GM18507 (cell line): Measurements from ENCODE around the gene TCF7.
A peak's percentile ranks its signal among the peaks of the same experiment; 100 is the strongest.
"Not testable (repeated sequence)": the region's sequence is repeated elsewhere in the genome, so short reads cannot be mapped to it uniquely, and the experiment has no call there.

Source experiments
- DNase-seq: peaks from one replicate; pipeline ENCODE4 v3.0.0; 2011; ENCODE audit warnings: low read depth; ENCODE audit not compliant: insufficient read length; ENCODE audit errors: extremely low spot score
- FAIRE-seq: peaks from 2 replicates; lab custom pipeline; 2011; peaks lifted over from hg19 to GRCh38; lab: Jason Lieb, UNC

Gene TCF7

DNA sequence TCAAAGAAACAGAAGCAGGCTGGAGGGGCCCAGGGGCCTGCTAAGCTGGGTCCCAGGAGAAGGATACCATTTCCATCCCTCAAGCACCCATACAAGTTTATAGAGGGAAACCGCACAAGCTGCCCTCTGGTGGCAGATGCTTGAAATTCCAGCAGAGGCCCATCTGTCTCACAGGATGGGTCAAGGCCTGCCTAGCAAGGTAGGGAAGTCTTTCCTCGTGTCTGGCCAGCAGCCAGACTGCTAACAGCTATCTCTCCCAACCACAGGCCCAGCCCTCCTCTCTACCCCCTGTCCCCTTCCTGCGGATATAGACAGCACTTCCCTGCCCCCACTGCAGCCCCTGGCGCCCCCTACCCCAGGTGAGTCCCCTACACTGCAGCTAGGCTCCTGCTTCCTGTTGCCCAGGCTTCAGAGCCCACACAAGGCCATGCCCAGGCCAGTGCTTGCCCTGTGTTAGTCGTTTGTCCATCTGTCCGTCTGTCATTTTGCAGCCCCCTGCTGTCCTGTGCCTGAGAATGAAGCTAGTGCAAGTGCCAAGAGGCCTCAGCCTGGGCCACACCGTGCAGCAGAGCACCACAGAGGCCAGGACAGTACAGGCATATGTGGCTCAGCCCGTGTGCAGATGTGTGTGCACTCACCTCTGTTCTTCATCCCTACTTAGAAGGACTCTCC is 26.2 kb downstream of the TCF7 start:
- peak; percentile 51 for DNase-seq
- peak; percentile 93 for FAIRE-seq

DNA sequence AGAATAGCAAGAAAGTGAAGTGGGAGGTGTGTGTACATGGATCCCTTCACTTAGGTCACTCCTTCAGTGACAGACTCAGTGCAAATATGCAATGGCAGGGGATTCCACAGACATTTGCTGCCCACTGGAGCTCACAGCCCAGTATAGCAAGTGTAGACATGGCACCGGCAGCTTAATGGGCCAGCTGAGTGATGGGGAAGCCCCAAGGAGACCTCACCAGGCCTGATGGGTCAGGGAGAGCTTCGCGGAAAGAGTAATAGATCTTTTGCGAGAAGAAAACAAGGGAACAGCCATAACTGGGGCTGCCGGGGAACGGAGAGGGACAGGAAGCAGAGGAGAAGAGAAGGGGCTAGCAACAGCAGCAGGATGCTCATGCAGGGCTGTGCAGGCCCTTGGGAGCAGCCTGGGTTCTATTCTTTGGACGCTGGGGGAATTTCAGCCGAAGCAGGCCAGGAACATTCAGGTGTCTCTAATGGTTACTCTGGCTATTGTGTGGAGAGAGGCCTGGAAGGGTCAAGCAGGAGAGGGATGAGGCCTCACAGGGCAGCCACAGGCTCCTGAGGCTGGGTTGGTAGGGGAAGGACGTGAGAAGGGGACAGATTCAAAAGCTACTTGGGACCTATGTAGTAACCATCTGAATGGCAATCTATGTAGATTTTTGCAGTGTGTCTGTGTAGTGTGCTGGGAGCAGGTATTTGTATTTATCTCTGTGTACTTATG is 27.0 kb downstream of the TCF7 start:
- DNase-seq (no peak), FAIRE-seq (no peak)

- DNase-seq (no peak), FAIRE-seq (no peak)
These were observed 27.6 kb downstream of the TCF7 start for GRCh38 chr5:134142052-134142451.

DNA sequence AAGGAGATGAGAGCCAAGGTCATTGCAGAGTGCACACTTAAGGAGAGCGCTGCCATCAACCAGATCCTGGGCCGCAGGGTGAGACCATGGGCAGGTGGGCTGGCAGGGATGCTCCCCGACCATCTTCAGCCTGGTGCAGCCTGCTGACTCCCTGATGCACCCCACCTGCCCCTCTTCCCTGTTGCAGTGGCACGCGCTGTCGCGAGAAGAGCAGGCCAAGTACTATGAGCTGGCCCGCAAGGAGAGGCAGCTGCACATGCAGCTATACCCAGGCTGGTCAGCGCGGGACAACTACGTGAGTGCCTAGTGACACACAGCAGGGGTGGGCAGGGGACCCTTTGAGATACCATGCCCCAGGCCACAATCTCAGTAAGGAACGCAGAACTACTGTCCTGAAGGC is 28.3 kb downstream of the TCF7 start:
- no peak for FAIRE-seq
- no peak for DNase-seq

GRCh38 chr5:134143431-134143830 is 28.9 kb downstream of the TCF7 start:
- DNase-seq (no peak), FAIRE-seq (no peak)

DNA sequence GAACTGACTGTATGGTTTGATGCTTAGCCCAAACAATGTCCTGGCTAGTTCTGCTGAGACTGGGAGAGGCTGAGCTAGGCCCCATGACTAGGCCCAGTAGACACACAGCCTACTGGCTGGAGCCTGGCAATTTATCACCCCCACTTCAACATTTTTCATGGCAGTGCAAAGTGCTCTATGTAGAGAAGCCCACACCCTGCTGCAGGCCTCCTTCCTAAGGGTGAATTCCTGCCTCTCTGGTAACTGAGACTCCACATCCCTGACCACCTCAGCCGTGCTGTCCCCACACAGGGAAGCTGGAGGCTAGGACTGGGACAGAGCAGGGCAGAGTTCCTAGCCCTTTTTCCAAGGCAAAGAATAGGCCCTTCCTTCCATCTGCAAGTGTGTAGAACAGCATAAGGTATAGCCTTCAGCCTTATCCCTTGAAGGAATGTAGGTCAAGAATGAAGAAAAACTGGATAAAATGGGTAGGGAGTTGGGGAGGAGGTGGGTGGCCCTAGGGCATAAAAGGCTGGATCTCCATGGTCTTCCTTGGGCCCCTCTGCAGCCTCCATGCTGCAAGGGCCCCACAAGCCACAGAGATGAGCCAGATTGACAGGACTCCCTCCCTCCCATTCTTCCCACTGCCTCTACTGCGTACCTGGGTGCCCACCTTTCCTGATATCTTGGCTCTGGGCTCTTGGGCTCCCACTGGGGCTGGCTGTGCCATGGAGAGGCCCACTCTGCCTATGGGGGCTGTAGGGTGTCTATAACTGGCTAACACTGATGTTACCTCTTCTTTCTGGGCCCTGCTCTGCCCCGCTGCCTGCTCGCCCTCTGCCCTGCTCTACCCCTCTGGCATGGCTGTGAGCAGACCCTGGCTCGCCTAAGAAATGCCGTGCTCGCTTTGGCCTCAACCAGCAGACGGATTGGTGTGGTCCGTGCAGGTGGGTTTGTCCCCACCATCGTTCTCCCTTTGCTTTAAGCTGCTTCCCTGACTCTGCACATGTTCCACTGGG is 29.8 kb downstream of the TCF7 start:
- FAIRE-seq (no peak), DNase-seq (no peak)

DNA sequence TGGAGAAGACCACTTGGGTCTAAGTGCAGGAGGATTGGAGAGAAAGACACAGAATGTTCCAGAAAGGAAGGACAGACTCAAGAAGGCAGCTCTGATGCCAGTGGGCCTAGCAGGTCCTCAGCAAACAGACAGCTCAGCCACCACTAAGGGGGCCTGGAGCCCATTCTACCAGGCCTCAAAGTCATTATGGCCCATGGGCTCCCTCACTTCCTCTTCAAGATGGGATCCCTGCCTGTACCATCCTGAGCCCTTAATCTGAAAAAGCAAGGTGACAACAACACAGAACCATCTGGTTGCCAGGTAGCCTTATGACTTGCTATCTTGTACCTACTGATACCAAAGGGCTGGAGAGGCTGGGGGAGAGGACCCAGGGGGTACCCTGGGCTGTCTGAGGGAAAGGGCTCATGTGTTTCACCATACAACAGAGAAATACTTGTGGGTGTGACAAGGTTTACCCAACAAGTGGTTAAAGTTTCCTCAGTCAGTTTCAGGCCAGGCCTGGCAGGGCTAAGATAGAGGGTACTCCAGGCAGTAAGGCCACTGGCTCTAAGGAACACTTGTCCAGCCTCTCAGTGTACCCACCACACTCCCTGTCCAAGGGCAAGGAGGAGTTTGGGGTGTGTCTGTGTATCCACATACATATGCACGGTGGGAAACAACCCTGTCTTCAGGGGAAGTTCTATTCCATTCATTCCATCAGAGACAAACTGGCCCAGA is 30.7 kb downstream of the TCF7 start:
- DNase-seq (no peak), FAIRE-seq (no peak)

- FAIRE-seq = peak; percentile 88
- peak; percentile 37 for DNase-seq
These were observed 31.5 kb downstream of the TCF7 start for GRCh38 chr5:134145779-134146581.

GRCh38 chr5:134146651-134147518 is 32.4 kb downstream of the TCF7 start:
- DNase-seq = no peak
- FAIRE-seq = no peak

DNA sequence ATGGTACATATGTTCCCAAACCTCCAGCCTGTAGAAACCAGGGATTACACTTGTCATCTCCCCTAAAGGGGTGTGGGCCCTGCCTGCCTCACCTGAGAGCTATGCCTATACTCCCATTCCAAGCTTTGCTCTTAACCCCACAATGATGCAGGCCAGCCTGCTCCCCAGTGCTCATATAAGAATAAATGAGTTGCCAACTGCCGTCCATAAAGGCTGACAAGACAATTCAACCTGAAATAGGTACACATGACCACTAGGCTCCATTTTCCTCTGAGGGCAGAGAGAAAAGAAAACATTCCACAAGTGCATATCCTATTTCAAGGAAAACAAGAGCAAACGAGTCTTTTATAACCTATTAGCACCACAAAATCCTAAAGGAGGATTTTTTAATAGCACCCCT is 33.8 kb downstream of the TCF7 start:
- no peak for FAIRE-seq
- DNase-seq = no peak

DNA sequence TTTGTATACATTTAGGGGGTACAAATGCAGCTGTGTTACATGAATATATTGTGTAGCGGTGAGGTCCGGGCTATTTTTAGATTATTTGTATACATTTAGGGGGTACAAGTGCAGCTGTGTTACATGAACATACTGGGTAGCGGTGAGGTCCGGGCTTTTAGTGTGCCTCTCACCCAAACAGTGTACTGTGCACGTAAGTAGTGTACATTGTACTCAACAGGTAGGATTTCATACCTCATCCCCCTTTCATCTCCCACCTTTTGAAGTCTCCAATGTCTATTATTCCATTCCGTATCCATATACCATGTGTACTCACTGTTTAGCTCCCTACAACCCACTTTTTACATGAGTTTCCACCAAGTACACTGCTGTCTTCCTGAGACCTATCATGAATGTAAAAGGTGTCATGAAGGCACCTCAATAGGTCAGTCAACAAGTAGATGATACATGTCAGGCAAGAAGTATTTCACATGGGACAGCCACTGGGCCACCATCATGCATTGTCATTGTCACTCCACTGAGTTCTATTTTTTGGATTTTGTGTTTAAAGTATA is 34.6 kb downstream of the TCF7 start:
- FAIRE-seq (no peak), DNase-seq (no peak)

DNA sequence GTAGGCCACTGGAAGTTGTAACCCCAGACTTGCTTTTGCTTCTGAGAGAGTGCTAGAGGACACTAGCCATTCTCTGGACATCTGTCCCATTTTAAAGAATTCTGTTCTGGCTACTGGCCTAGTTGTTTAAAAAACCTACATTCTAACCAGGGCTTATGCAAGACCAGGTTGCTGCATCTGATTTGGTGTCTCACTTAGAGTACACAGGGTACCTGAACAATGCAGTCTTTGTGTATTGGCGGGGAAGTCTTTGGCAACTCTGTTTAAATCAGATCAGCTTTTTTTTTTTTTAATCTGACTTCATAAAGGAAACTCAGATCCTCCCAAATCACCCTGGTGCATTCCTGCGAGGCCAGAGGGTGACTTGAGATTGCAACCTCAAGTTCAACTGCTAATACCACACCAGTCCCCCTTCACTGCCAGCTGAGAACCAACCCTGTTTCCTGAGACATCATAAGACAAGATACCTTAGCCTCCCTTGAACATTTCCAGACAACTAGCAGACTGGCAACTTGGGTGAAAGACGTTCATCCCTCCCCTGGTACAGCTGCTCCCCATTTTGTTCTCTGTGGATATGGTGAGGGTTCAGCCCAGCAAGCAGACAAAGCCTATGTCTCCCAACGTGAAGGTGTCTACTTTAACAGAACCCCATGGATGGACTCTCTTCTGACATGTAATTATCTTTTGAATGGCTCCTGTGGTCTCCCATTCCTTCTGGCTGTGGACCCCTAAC is 35.3 kb downstream of the TCF7 start:
- FAIRE-seq (no peak), DNase-seq (no peak)

DNA sequence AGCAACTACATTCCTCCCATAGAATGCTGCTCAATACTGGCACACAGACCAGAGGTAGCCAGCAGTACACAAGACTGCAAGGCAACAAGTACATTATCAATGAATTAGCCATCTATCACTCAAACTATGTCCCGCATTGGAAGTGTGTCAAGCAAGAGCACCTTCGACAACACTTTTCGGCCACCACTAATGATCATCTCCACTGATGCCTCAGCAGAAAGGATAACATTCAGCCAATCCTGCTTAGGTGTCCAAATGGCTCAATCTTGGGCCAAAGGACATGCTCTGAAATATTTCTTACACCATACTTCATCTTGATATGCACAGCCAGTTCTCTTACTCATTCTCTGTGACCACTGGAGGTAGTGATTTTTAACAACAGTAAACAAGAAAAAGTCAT is 37.2 kb downstream of the TCF7 start:
- no peak for FAIRE-seq
- no peak for DNase-seq

- not testable (repeated sequence) for FAIRE-seq, DNase-seq
These were observed 37.8 kb downstream of the TCF7 start for GRCh38 chr5:134152173-134152832.

GRCh38 chr5:134153241-134153640 is 38.8 kb downstream of the TCF7 start:
- FAIRE-seq (no peak), DNase-seq (no peak)

DNA sequence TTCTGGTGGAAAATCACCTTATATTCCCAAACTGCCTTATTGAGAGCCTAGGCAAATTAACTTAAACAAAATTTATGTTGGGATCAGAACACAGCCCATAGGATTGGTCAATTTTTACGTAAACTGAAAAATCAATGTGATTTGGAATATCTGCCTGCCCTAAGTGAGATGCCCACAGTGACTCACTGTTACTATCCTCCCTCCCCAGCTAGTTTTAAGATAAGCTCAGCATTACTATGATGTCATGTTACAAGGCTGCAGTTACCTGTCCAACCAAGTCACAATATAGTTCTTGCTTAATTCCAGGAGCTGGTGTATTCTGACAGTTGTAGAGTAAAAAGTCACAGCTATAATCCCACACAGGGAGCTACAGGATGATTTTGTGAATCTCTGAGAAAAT is 39.2 kb downstream of the TCF7 start:
- no peak for DNase-seq
- FAIRE-seq = no peak
